Esophagus muscularis mucosa (tissue), 3 donors: ENCODE results near the gene ZFAND6.

ENCODE experiments used
- POLR2A ChIP-seq: fragments of 450-650 bp; IDR thresholded peaks from one replicate; pipeline ENCODE4 v1.6.1; 2017; ENCODE audit warnings: antibody characterized with exemption, moderate library complexity, mild to moderate bottlenecking, low read depth
- POLR2AphosphoS5 ChIP-seq, 2 donors: sonication (generic); formaldehyde crosslinking; IDR thresholded peaks; one replicate each; pipeline ENCODE4 v1.6.1; 2017; ENCODE audit warnings: antibody characterized with exemption in 2 of 2
- TF ChIP-seq, protein P1 (sequence below), 3 experiments: fragments of 200-600 bp in 2 of 3; fragments of 450-650 bp in 1 of 3; sonication (generic) in 2 of 3; IDR thresholded peaks; one replicate each; pipeline ENCODE4 v1.5.1; 2017 to 2019; ENCODE audit warnings: antibody characterized with exemption in 3 of 3, mild to moderate bottlenecking in 2 of 3, moderate library complexity in 1 of 3

DNA sequence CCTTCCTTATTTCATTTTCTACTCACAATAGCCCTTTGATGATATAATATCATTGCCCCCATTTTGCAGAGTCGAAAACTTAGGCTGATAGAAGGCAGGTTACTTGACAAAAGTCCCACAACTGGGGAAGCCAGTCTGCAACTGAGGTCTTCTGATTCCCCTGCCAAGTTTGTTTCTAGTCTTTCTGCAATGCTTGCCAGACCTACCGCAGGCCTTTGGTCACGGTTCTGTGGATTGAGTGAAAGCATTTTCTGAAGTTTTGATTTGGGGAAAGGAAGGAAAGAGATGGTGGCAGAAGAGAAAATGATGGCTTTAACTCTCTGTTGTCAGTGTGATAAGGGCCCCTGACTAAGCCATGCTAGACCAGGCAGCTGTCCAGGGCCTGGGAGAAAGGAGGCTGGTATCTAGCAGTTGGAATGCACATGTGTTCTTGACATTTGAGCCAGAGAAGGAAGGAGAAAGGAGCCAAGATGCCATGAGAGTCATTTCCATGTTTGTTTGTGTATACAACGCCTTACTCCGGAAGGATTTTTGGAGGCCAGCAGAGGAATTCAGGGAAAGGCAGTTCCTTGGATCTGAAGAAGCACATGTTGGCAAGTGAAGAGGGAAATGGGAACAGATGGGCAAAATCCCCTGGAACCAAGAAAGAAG, 123.3 kb downstream of the ZFAND6 start:
- TF ChIP-seq, protein P1, sequence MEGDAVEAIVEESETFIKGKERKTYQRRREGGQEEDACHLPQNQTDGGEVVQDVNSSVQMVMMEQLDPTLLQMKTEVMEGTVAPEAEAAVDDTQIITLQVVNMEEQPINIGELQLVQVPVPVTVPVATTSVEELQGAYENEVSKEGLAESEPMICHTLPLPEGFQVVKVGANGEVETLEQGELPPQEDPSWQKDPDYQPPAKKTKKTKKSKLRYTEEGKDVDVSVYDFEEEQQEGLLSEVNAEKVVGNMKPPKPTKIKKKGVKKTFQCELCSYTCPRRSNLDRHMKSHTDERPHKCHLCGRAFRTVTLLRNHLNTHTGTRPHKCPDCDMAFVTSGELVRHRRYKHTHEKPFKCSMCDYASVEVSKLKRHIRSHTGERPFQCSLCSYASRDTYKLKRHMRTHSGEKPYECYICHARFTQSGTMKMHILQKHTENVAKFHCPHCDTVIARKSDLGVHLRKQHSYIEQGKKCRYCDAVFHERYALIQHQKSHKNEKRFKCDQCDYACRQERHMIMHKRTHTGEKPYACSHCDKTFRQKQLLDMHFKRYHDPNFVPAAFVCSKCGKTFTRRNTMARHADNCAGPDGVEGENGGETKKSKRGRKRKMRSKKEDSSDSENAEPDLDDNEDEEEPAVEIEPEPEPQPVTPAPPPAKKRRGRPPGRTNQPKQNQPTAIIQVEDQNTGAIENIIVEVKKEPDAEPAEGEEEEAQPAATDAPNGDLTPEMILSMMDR (IDR thresholded peaks at IDR 0.05) = no peak
- TF ChIP-seq POLR2A = no peak
- TF ChIP-seq POLR2AphosphoS5 (IDR thresholded peaks at IDR 0.05) = no peak
